MG63 (cell line): ENCODE results near the gene POU4F3. TPM values are rescaled to one million over a fixed set of nuclear protein-coding genes. Genes with fewer than 3 reads are reported as not detected.
A peak's percentile ranks its signal among the peaks of the same experiment; 100 is the strongest.

Source experiments
- DNase-seq: peaks from one replicate; pipeline ENCODE4 v3.0.0-alpha.2; 2020
- H3K27me3 ChIP-seq: fragments of 250-450 bp; sonication (Bioruptor Pico); 2 replicates; pipeline ENCODE4 v1.5.1; 2020; ENCODE audit warnings: mild to moderate bottlenecking, moderate library complexity
- H3K36me3 ChIP-seq: fragments of 250-450 bp; sonication (Bioruptor Pico); 2 replicates; pipeline ENCODE4 v1.5.1; 2020; ENCODE audit warnings: mild to moderate bottlenecking, moderate library complexity
- H3K4me3 ChIP-seq: fragments of 250-450 bp; sonication (Bioruptor Pico); 2 replicates; pipeline ENCODE4 v1.5.1; 2020; ENCODE audit warnings: mild to moderate bottlenecking, moderate library complexity
- H3K9me3 ChIP-seq: fragments of 250-450 bp; sonication (Bioruptor Pico); 2 replicates; pipeline ENCODE4 v1.5.1; 2020; ENCODE audit warnings: mild to moderate bottlenecking, moderate library complexity
- total RNA-seq: library from RNA; depleted of rRNA; stranded (reverse); fragments of >200 nt; shearing (Covaris generic); gene quantifications from 2 replicates; pipeline ENCODE4 v1.2.3, GENCODE V29; 2014; ENCODE audit warnings: low replicate concordance; rRNA removed

POU4F3 gene
- total RNA-seq, 1 experiment from 2014 or later, result not detected

DNA sequence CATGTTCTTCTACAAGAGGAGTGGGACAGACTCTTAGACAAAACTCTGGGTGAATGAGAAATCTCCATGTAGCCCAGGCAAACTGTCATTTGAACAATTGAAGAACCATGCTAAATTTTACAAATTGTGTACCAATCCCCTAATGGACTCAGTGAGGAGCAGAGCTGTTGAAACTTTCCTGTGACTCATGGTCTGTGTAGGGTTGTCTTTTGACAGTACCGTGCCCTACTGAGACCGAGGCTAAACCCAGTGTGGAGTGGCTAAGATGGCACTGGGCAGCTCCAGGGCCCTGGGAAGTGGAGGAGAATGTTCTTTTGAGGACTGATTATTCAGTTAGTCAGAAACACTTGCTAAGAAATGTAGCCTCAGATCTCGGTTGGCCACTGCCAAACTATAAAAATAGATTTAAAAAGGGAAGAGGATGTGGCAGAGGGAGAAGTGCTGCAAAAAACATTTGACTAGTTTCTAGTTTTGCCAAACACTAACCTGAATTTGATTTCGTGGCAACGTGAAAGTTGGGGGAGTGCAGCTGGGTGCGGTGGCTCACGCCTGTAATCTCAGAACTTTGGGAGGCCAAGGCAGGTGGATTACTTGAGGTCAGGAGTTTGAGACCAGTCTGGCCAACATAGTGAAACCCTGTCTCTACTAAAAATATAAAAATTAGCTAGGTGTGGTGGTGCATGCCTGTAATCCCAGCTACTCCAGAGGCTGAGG lies 24.7 kb downstream of the POU4F3 start:
- Histone ChIP-seq H3K36me3 (no peaks in the 10 kb centered on the region), H3K27me3 (peaks cover 19% of the 10 kb centered on the region), H3K9me3 (no peaks in the 10 kb centered on the region), H3K4me3 (no peak overlapping the region)
- no peak for DNase-seq

DNA sequence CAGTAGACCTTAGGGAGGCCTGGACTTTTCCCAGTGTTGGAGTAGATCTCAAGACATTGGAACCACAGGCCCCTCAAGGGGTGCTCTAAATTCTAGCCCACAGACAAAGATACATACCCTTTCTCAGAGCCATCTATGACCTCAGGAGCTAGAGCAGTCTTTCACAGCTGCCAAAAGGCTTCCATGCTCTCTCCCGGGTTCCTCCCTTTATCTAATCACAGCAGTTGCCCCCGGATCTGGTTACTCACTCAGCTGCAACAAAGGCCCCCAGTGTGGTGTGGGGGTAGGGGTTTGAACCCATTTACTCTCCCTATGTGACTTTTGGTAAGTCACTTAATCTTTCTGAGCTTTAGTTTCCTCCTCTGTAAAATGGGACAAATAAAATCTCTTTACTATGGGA lies 27.0 kb downstream of the POU4F3 start:
- Histone ChIP-seq H3K36me3 (no peaks in the 10 kb centered on the region), H3K27me3 (peaks cover 36% of the 10 kb centered on the region)

DNA sequence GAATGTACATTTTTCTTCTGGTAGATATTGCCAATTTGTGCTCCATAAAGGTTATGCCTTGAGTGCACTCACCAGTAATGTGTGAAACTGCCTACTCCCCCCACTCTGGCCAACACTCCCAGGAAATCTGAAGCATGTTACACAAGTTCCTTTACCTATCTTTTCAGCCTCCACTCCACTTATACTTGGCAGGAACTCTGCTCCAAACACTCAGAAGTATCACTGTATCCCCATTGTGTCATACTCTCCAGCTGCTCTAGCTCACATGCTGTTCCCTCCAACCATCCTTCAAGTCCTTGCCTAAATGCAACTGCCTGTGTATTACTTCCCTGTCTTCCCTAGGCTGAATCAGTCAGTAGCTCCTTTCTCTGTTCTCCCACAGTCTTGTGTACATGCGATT lies 28.3 kb downstream of the POU4F3 start:
- DNase-seq, result no peak
- no peak overlapping the region for H3K4me3 ChIP-seq
- H3K36me3 ChIP-seq, result no peaks in the 10 kb centered on the region
- no peaks in the 10 kb centered on the region for H3K9me3 ChIP-seq
- peaks cover 40% of the 10 kb centered on the region for H3K27me3 ChIP-seq

More for the DNA sequence above, 27.0 kb downstream of the POU4F3 start:
- no peak for DNase-seq
- no peaks in the 10 kb centered on the region for H3K9me3 ChIP-seq
- H3K4me3 ChIP-seq, result no peak overlapping the region

DNA sequence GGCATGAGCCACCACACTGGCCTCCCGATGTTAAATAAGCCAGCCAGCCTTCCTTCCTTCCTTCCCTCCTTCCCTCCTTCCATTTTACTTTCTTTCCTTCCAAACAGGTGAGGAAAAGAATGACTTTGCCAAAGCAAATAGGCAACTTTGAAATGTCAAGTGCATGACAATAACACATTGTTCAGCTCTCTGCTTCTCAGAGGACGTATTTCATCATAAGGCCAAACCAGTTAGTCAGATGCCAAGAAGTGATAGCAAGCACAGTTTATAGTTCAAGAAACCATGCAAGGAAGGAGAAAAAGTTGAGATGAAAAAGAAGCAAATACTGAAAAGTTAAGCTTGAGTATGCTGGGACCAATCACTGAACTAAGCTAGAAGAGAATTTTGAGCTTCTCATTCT lies 29.5 kb downstream of the POU4F3 start:
- no peak for DNase-seq
- Histone ChIP-seq H3K9me3 (no peaks in the 10 kb centered on the region), H3K27me3 (peaks cover 40% of the 10 kb centered on the region), H3K4me3 (no peak overlapping the region), H3K36me3 (no peaks in the 10 kb centered on the region)

DNA sequence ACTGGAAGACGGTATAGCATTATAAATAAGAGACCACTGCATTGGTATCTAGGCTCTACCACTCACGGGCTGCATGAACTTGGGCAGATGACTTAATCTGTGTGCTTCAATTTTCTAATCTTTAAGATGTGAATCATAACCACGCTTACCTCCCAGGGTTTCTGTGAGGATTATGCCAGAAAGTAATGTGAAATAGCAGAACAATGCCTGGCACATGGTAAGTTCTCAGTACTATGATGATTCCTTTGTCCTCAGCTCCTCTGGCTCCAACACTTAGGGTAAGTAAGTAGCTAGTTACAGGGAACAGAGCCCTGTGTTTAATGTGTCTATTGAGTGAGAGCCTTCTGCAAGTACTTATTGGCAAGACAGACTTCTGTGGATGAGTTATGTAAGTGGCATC lies 31.1 kb downstream of the POU4F3 start:
- peak; percentile 14 for DNase-seq

DNA sequence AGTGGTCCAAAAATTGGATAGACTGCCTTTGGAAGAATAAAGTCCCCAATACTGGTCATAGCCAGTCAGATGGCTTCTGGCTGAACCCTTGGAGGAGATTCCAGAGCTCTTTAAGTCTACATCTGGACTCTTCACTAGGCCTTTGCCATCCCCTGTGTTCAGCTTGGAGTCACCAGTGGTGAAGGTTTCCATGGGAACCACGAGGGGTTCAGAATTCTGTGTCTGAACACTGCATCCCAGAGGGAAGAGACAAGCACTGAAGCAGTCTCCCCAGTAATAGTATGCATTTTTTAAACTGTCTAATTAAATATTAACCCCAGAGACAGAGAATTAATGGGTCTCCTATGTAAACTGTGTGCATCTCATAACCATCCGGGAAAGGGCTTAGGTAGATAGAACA lies 38.2 kb downstream of the POU4F3 start:
- no peaks in the 10 kb centered on the region for H3K36me3 ChIP-seq
- H3K27me3 ChIP-seq, result peaks cover 4% of the 10 kb centered on the region
- DNase-seq, result no peak
- H3K4me3 ChIP-seq, result no peak overlapping the region
- 0 out of 2 replicates have a peak, but pooled peaks cover 4% of the 10 kb centered on the region for H3K9me3 ChIP-seq

More for the DNA sequence above, 31.1 kb downstream of the POU4F3 start:
- H3K9me3 ChIP-seq, result no peaks in the 10 kb centered on the region
- peaks cover 40% of the 10 kb centered on the region for H3K27me3 ChIP-seq
- no peaks in the 10 kb centered on the region for H3K36me3 ChIP-seq
- no peak overlapping the region for H3K4me3 ChIP-seq

DNA sequence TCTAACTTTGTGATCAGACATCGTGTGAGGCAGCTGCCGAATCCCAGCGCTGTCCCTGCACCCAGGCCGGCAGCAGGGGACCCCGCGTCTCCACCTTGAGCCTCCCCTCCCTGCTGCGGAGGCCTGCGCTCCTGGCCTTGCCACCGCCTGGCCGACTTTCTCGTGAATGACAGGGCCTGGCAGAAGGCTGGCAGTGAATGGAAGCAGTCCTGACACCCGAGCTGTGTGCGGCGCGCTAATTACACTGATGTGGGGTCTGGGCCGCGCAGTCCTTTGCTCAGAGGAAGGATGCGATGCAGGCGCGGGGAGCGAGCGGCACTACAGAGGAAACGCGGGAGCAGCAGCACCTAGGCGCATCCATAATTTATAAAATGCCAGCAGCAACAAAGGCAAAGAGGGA lies 40.3 kb downstream of the POU4F3 start:
- Histone ChIP-seq H3K9me3 (0 out of 2 replicates have a peak, but pooled peaks cover 4% of the 10 kb centered on the region), H3K4me3 (no peak overlapping the region), H3K36me3 (no peaks in the 10 kb centered on the region), H3K27me3 (peaks cover 20% of the 10 kb centered on the region)
- DNase-seq, result no peak

DNA sequence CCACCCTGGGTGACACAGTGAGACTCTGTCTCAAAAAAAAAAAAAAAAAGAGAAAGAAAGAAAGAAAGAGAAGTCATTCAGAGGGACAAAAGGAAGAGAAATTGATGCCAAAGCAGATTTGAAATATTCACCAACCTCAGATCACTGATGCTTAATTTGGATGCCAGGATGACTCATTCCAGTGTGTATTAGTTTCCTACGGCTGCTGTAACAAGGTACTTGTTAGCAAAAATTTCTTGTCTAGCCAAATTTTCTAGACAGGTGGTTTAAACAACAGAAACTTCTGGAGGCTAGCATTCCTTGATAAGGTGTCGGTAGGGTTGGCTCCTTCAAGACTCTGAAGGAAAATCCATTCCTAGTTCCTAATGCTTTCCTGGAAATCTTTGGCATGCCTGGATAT lies 42.1 kb downstream of the POU4F3 start:
- Histone ChIP-seq H3K9me3 (0 out of 2 replicates have a peak, but pooled peaks cover 4% of the 10 kb centered on the region), H3K4me3 (no peak overlapping the region), H3K27me3 (peaks cover 29% of the 10 kb centered on the region), H3K36me3 (no peaks in the 10 kb centered on the region)
- no peak for DNase-seq

DNA sequence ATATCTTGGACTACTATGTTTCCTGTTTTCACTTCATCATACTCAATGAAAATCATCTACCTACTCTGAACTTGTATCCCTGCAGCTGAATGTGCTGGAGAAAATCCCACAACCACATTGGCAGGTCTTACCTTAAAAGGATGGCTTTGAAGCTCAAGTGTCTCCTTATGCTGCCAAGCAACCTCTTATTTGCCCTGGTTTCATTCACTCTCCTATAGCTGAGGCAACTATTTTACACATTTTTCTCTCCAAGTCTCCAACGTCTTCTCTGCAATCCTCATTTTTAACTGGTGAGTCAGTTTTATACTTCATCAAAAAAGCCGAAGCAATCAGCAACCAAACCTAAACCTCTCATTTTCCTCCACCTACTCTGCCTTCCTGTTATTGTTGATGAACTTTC lies 49.7 kb downstream of the POU4F3 start:
- no peaks in the 10 kb centered on the region for H3K9me3 ChIP-seq
- no peak for DNase-seq

DNA sequence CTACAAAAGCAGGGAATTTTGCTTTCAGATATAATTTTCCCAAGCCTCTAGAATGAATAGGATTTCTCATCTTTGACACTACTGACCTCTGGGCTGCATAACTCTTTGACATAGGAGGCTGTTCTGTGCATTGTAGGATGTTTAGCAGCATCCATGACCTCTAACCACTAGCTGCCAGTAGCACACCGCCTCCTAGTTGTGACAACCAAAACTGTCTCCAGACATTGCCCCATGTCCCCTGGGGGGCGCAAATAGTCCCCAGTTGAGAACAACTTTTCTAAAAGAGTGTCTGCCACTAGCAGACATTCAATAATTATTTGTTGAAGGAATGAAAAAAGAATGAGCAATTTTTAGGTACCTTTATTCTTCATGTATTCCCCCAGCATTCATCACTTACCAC lies 51.8 kb downstream of the POU4F3 start:
- DNase-seq, result no peak
- Histone ChIP-seq H3K9me3 (no peaks in the 10 kb centered on the region), H3K4me3 (no peak overlapping the region), H3K27me3 (peaks cover 20% of the 10 kb centered on the region), H3K36me3 (no peaks in the 10 kb centered on the region)

More for the DNA sequence above, 49.7 kb downstream of the POU4F3 start:
- no peak overlapping the region for H3K4me3 ChIP-seq
- H3K36me3 ChIP-seq, result no peaks in the 10 kb centered on the region
- peaks cover 30% of the 10 kb centered on the region for H3K27me3 ChIP-seq

Other genes with a start within 250 kb of the POU4F3 start
- gene PLAC8L1, start 233.3 kb upstream of the POU4F3 start, total RNA-seq, result not detected in 2 replicates
- 128 and 138 TPM in 2 replicates for gene LARS1, start 156.2 kb upstream of the POU4F3 start, total RNA-seq
- gene RBM27, start 135.2 kb upstream of the POU4F3 start, total RNA-seq, result 27.2 and 36.4 TPM in 2 replicates
- 20.8 and 48.8 TPM in 2 replicates for gene TCERG1, start 108.5 kb downstream of the POU4F3 start, total RNA-seq
- not detected in 2 replicates for gene GPR151, start 177.4 kb downstream of the POU4F3 start, total RNA-seq